ENCODE measurements around the gene WDR33. TPM values are rescaled to one million over a fixed set of nuclear protein-coding genes. Genes with fewer than 3 reads are reported as not detected.

WDR33 gene
- total and polyA plus RNA-seq, 2 of the 13 experiments (the other 11 are each of a cell fraction or from before 2014, with no cell fraction given): 54.9 to 78.2 TPM

DNA sequence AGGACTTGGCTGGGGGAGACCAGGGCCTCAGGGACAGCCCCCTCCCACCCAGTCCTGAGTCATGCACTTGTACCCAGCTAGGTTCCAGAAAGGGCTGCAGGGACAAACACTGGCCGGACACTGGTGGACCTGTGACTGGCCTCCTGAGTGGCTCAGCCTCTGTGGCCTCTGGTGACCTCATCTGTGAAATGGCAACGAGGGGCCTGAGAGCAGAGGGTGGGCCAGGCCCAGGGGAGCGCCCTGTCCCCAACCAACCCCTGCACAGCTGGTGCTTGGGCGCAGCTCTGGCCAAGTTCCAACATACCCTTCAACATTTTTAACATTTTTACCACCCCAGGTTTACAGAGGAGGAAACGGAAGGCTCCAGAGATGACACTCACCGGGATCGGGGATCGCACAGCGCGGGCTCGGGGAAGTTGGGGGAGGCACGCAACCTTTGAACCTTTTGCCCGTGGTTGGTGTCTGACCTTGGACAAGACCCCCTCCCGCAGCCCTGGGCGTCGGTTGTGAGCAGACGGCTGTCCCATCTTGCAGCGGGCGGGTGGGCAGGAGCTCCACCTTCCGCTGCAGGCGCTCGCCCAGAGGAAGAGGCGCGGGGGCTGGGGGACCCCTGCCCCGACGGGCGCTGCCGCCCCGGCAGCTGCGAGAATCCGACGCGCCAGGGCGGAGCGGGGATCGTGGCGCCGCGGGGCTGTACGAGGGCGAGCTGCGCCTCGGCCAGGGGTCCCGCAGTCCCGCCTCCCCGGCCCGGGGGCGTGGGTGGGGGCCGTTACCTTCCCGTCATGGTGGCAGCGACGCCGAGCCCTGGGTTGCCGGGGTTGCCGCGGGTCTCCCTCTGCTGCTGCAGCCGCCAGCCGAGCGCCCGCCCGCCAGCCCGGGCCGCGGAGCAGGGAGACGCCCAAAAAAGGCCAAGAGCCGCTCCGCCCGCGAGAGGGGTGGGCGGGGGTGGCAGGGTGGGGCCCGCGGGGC lies 136.4 kb downstream of the WDR33 start (continued):
- TF ChIP-seq ELF3 (CRISPR knock-in tag; IDR thresholded peaks at IDR 0.05) (no peak), POLR2AphosphoS5 (IDR thresholded peaks at IDR 0.05; ENCODE audit: low read depth, low read length) (no peak), ZFP37 (CRISPR knock-in tag; IDR thresholded peaks at IDR 0.05; ENCODE audit: borderline replicate concordance) (no peak), CBFB (CRISPR knock-in tag; IDR thresholded peaks at IDR 0.05) (no peak), ZNF136 (CRISPR knock-in tag; IDR thresholded peaks at IDR 0.05; ENCODE audit: low read depth) (no peak), MIER2 (CRISPR knock-in tag; IDR thresholded peaks at IDR 0.05) (no peak), MAZ (IDR thresholded peaks at IDR 0.05; ENCODE audit: borderline replicate concordance, low read depth, low read length) (no peak), MAZ (CRISPR knock-in tag; IDR thresholded peaks at IDR 0.05; ENCODE audit: low read depth) (peak; percentile 58; the same call in 1 of the 2 replicates), ARHGAP35 (CRISPR knock-in tag; IDR thresholded peaks at IDR 0.05; ENCODE audit: borderline replicate concordance) (no peak), ZNF878 (CRISPR knock-in tag; IDR thresholded peaks at IDR 0.05) (no peak), LCORL (IDR thresholded peaks at IDR 0.05) (no peak), LCORL (CRISPR knock-in tag; IDR thresholded peaks at IDR 0.05) (peak; percentile 75), ZBTB21 (CRISPR knock-in tag; IDR thresholded peaks at IDR 0.05) (no peak), ZNF775 (CRISPR knock-in tag; IDR thresholded peaks at IDR 0.05; ENCODE audit: borderline replicate concordance) (no peak), ZNF761 (CRISPR knock-in tag; conservative IDR thresholded peaks at IDR 0.05) (0 out of 2 replicates have a peak, but pooled peaks have one; percentile 61), ZNF780A (CRISPR knock-in tag; IDR thresholded peaks at IDR 0.05) (no peak), GATAD1 (CRISPR knock-in tag; IDR thresholded peaks at IDR 0.05) (no peak), PCBP2 (optimal IDR thresholded peaks at IDR 0.05; ENCODE audit: low read depth, low read length, poor library complexity, severe bottlenecking) (no peak), ELF4 (CRISPR knock-in tag; IDR thresholded peaks at IDR 0.05; ENCODE audit: borderline replicate concordance) (no peak)
- TF ChIP-seq, protein P1, sequence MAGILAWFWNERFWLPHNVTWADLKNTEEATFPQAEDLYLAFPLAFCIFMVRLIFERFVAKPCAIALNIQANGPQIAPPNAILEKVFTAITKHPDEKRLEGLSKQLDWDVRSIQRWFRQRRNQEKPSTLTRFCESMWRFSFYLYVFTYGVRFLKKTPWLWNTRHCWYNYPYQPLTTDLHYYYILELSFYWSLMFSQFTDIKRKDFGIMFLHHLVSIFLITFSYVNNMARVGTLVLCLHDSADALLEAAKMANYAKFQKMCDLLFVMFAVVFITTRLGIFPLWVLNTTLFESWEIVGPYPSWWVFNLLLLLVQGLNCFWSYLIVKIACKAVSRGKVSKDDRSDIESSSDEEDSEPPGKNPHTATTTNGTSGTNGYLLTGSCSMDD (CRISPR knock-in tag; IDR thresholded peaks at IDR 0.05): no peak
- TF ChIP-seq, protein P2, sequence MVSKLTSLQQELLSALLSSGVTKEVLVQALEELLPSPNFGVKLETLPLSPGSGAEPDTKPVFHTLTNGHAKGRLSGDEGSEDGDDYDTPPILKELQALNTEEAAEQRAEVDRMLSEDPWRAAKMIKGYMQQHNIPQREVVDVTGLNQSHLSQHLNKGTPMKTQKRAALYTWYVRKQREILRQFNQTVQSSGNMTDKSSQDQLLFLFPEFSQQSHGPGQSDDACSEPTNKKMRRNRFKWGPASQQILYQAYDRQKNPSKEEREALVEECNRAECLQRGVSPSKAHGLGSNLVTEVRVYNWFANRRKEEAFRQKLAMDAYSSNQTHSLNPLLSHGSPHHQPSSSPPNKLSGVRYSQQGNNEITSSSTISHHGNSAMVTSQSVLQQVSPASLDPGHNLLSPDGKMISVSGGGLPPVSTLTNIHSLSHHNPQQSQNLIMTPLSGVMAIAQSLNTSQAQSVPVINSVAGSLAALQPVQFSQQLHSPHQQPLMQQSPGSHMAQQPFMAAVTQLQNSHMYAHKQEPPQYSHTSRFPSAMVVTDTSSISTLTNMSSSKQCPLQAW (CRISPR knock-in tag; IDR thresholded peaks at IDR 0.05): no peak
- TF ChIP-seq, protein P3, sequence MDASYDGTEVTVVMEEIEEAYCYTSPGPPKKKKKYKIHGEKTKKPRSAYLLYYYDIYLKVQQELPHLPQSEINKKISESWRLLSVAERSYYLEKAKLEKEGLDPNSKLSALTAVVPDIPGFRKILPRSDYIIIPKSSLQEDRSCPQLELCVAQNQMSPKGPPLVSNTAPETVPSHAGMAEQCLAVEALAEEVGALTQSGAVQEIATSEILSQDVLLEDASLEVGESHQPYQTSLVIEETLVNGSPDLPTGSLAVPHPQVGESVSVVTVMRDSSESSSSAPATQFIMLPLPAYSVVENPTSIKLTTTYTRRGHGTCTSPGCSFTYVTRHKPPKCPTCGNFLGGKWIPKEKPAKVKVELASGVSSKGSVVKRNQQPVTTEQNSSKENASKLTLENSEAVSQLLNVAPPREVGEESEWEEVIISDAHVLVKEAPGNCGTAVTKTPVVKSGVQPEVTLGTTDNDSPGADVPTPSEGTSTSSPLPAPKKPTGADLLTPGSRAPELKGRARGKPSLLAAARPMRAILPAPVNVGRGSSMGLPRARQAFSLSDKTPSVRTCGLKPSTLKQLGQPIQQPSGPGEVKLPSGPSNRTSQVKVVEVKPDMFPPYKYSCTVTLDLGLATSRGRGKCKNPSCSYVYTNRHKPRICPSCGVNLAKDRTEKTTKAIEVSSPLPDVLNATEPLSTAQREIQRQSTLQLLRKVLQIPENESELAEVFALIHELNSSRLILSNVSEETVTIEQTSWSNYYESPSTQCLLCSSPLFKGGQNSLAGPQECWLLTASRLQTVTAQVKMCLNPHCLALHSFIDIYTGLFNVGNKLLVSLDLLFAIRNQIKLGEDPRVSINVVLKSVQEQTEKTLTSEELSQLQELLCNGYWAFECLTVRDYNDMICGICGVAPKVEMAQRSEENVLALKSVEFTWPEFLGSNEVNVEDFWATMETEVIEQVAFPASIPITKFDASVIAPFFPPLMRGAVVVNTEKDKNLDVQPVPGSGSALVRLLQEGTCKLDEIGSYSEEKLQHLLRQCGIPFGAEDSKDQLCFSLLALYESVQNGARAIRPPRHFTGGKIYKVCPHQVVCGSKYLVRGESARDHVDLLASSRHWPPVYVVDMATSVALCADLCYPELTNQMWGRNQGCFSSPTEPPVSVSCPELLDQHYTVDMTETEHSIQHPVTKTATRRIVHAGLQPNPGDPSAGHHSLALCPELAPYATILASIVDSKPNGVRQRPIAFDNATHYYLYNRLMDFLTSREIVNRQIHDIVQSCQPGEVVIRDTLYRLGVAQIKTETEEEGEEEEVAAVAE (CRISPR knock-in tag; IDR thresholded peaks at IDR 0.05; ENCODE audit: borderline replicate concordance): no peak
- TF ChIP-seq, protein P4, sequence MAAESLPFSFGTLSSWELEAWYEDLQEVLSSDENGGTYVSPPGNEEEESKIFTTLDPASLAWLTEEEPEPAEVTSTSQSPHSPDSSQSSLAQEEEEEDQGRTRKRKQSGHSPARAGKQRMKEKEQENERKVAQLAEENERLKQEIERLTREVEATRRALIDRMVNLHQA (CRISPR knock-in tag; IDR thresholded peaks at IDR 0.05): no peak
